CD4-positive, alpha-beta memory T cell (primary cell): Measurements from ENCODE around the gene BICDL1. TPM values are rescaled to one million over a fixed set of nuclear protein-coding genes. Genes with fewer than 3 reads are reported as not detected.
A peak's percentile ranks its signal among the peaks of the same experiment; 100 is the strongest.

Experiments used
- CTCF ChIA-PET: fragments of 350-600 bp; sonication (Branson Sonifier 250); formaldehyde crosslinking; loops from one replicate; lab custom pipeline; 2021; ENCODE audit warnings: inconsistent platforms; ENCODE audit not compliant: partially characterized antibody; lab: Charles Lee
- POLR2A ChIA-PET: fragments of 350-600 bp; sonication (Branson Sonifier 250); formaldehyde crosslinking; loops from one replicate; lab custom pipeline; 2021; ENCODE audit not compliant: partially characterized antibody; lab: Charles Lee
- DNase-seq, 5 donors: peaks; one replicate each; pipeline versions ENCODE4 v3.0.0 to v3.0.0-alpha.2; 2020 to 2022; ENCODE audit warnings: mixed read lengths in 1 of 5
- H3K27ac ChIP-seq: one replicate; pipeline ENCODE4 v1.7.0; 2013; ENCODE audit warnings: low read depth, low read length
- H3K27me3 ChIP-seq: 2 replicates; pipeline ENCODE4 v1.7.0; 2013; ENCODE audit warnings: mild to moderate bottlenecking, low read length, moderate library complexity; ENCODE audit not compliant: insufficient read depth
- H3K36me3 ChIP-seq: 2 replicates; pipeline ENCODE4 v1.7.0; 2013; ENCODE audit warnings: mild to moderate bottlenecking, low read length, moderate library complexity; ENCODE audit not compliant: insufficient read depth
- H3K4me1 ChIP-seq: 2 replicates; pipeline ENCODE4 v1.7.0; 2013; ENCODE audit warnings: mild to moderate bottlenecking, low read length, moderate library complexity; ENCODE audit not compliant: insufficient read depth
- H3K4me3 ChIP-seq, 2 donors: one replicate each; pipeline ENCODE4 v1.7.0; 2013; ENCODE audit warnings: low read length in 2 of 2, mild to moderate bottlenecking in 1 of 2
- H3K9me3 ChIP-seq, 2 donors: one replicate each; pipeline ENCODE4 v1.7.0; 2013; ENCODE audit warnings: low read length in 2 of 2, control low read depth in 1 of 2; ENCODE audit not compliant: control insufficient read depth in 1 of 2
- H3K27ac Mint-ChIP-seq, 7 donors: one replicate each; pipeline ENCODE4 v1.8.0; 2020 to 2021; ENCODE audit warnings: mixed read lengths in 7 of 7, mild to moderate bottlenecking in 6 of 7, inconsistent platforms in 3 of 7, moderate library complexity in 3 of 7
- H3K27me3 Mint-ChIP-seq, 2 donors: one replicate each; pipeline ENCODE4 v1.8.0; 2020 to 2021; ENCODE audit warnings: mixed read lengths in 2 of 2
- H3K36me3 Mint-ChIP-seq, 2 donors: one replicate each; pipeline ENCODE4 v1.8.0; 2020 to 2021; ENCODE audit warnings: mixed read lengths in 2 of 2, inconsistent platforms in 1 of 2, mild to moderate bottlenecking in 1 of 2
- H3K4me1 Mint-ChIP-seq, 4 donors: one replicate each; pipeline ENCODE4 v1.8.0; 2020 to 2021; ENCODE audit warnings: mixed read lengths in 4 of 4, mild to moderate bottlenecking in 1 of 4
- H3K4me3 Mint-ChIP-seq, 8 donors: one replicate each; pipeline ENCODE4 v1.8.0; 2020 to 2021; ENCODE audit warnings: mixed read lengths in 8 of 8, mild to moderate bottlenecking in 7 of 8, moderate library complexity in 6 of 8, inconsistent platforms in 3 of 8
- H3K9me3 Mint-ChIP-seq, 8 donors: one replicate each; pipeline ENCODE4 v1.8.0; 2020 to 2021; ENCODE audit warnings: mixed read lengths in 8 of 8, mild to moderate bottlenecking in 5 of 8, inconsistent platforms in 3 of 8, moderate library complexity in 1 of 8
- intact Hi-C: fragments of 100-400 bp; cut with micrococcal nuclease; formaldehyde crosslinking; loops from one replicate; pipeline ENCODE4 v1.15.1; 2023
- polyA plus RNA-seq, 2 donors: library from polyadenylated mRNA; unstranded; fragments of 300-500 nt; fragmentation: Illumina TruSeq; gene quantifications; one replicate each; pipeline ENCODE4 v1.2.3, GENCODE V29; 2021
- total RNA-seq, 2 experiments: library from RNA; stranded (reverse); gene quantifications; one replicate each; pipeline ENCODE4 v1.2.3, GENCODE V29; 2021

The BICDL1 gene, protein sequence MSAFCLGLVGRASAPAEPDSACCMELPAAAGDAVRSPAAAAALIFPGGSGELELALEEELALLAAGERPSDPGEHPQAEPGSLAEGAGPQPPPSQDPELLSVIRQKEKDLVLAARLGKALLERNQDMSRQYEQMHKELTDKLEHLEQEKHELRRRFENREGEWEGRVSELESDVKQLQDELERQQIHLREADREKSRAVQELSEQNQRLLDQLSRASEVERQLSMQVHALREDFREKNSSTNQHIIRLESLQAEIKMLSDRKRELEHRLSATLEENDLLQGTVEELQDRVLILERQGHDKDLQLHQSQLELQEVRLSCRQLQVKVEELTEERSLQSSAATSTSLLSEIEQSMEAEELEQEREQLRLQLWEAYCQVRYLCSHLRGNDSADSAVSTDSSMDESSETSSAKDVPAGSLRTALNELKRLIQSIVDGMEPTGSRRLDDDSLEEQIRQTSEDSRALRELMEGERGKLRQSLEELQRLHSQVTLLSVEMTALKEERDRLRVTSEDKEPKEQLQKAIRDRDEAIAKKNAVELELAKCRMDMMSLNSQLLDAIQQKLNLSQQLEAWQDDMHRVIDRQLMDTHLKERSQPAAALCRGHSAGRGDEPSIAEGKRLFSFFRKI
- 100 to 1,000 TPM; 143 to 153 TPM for total RNA-seq
- polyA plus RNA-seq = 1 to 10 TPM; 2.3 to 3.0 TPM

DNA sequence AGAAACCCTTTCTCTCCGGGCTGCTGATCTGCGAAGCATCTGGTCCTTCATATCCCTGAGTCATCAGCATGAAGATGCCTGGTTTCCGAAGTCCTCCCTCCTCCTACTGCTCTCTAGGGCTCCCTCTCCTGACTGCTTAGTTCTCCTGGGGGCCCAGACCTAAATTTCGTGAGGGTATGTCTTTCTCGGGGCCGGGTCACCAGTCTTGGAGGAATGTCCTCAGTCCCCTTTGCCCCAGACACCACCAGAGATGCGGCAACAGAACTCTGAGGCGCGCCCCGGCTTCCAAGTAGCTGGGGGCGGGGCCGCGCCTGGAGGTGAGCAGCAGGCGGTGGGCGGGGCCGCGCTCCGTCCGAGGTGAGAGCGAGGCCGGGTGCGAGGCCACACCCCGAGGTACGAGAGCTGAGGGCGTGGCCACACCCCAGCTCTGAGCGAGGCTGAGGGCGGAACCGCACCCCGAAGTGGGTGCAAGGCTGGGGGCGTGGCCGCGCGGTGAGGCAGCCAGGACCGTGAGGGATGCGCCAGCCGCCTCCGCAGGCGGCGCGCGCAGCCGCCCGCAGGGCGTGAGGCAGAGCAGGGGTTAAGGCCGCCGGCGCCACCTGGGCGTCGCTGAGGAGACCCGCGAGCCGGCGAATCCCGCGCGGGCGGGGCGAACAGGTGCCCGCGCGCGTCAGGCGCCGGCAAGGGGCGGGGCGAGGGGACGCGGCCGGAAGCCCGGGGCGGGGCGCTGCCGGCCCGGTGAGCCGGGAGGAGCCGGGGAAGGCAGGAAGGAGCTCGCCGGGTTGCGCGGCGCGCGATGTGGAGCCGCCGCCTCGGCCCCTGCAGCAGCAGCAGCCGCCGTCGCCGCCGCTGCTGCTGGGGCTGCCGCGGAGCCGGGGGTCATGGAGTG lies at the start of gene BICDL1:
BICDL1 (plus strand) TSS at position 765 of the 889 bp plus-strand sequence. CDS start 633 bp downstream, outside the sequence.
- peak; percentile 98 to 99 (median 99) for DNase-seq
- peak within 1 kb of the TSS; percentile 77 for H3K27ac ChIP-seq
- H3K4me3 Mint-ChIP-seq = peak within 1 kb of the TSS; percentile 85 to 95 (median 87)
- peaks cover 36% of the 10 kb centered on the region for H3K4me1 ChIP-seq
- intact Hi-C loops = loop anchor here (1.0 to 10.0 kb wide), 6 partner anchors 19 to 213 kb away; partner anchors contain the start of gene RPLP0
- peak within 1 kb of the TSS; percentile 95 to 99 (median 98) for H3K27ac Mint-ChIP-seq
- ChIA-PET CTCF (interaction anchor here (0.5 to 2.7 kb wide), 13 partner anchors 10 to 638 kb away, joined by 3 to 22 read pairs (median 4); partner anchors contain the start of gene RPLP0), POLR2A (interaction anchor here (0.9 to 5.5 kb wide), 31 partner anchors 9 to 320 kb away, joined by 3 to 236 read pairs (median 6); partner anchors contain the start of genes CIT, RAB35, RNU4-1 and RNU4-2)
- H3K27me3 Mint-ChIP-seq = no peaks in the 10 kb centered on the region
- H3K27me3 ChIP-seq = no peaks in the 10 kb centered on the region
- no peaks in the 10 kb centered on the region for H3K9me3 ChIP-seq
- H3K4me1 Mint-ChIP-seq = peaks cover 23 to 41% (median 31%) of the 10 kb centered on the region in 4 donors
- no peaks in the 10 kb centered on the region for H3K9me3 Mint-ChIP-seq
- peak within 1 kb of the TSS; percentile 60 to 78 for H3K4me3 ChIP-seq
- H3K36me3 Mint-ChIP-seq = peaks cover 1 to 28% of the 10 kb centered on the region in 2 donors
- peaks cover 2% of the 10 kb centered on the region for H3K36me3 ChIP-seq

DNA sequence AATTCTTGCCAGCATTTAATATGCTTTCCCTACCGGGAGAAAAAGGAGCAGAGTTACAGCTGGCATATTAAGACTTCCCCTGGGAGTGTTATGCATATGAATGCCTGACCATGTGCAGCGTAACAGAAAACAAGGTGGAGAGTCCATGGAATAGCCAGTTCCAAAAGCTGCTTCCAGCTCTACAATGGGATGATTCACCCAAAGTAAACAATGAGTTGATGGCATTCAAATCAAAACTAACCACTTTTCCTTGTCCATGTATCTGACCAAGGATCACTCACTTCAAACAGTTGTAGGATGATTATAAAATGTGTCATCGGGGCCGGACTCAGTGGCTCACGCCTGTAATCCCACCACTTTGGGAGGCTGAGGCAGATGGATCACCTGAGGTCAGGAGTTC lies 48.1 kb upstream of the BICDL1 start:
- no peak overlapping the region for H3K4me3 ChIP-seq
- POLR2A ChIA-PET = no interaction called here
- Mint-ChIP-seq H3K4me1 (peaks cover 0 to 2% (median 0%) of the 10 kb centered on the region in 4 donors), H3K27me3 (peaks cover 0 to 2% of the 10 kb centered on the region in 2 donors), H3K36me3 (no peaks in the 10 kb centered on the region), H3K4me3 (no peak overlapping the region), H3K27ac (no peak overlapping the region), H3K9me3 (no peaks in the 10 kb centered on the region)
- DNase-seq = no peak
- no peaks in the 10 kb centered on the region for H3K4me1 ChIP-seq
- no peaks in the 10 kb centered on the region for H3K9me3 ChIP-seq
- H3K36me3 ChIP-seq = no peaks in the 10 kb centered on the region
- CTCF ChIA-PET = interaction anchor here (1.2 kb wide), 1 partner anchor 11 kb away, joined by 4 read pairs; no protein-coding TSS in a partner anchor
- intact Hi-C loops = no loop called here
- H3K27ac ChIP-seq = no peak overlapping the region
- no peaks in the 10 kb centered on the region for H3K27me3 ChIP-seq

DNA sequence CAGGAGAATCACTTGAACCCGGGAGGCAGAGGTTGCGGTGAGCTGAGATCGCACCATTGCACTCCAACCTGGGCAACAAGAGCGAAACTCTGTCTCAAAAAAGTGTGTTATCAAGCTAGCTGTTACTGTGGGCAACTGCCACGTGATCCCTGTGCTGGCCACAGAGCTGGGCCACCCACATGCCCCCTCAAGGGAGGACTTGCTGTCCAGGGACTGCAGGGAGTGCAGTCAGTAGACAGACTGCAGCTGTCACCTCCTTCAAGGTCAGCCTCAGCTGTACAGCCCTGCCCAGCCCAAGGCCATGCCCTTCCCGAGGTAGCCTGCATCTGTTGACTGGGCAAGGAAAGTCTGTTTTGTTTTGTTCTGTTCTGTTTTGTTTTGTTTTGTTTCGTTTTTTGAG lies 46.6 kb upstream of the BICDL1 start:
- Mint-ChIP-seq H3K4me1 (peaks cover 0 to 2% (median 0%) of the 10 kb centered on the region in 4 donors), H3K27ac (no peak overlapping the region), H3K36me3 (no peaks in the 10 kb centered on the region), H3K9me3 (no peaks in the 10 kb centered on the region), H3K4me3 (no peak overlapping the region), H3K27me3 (peaks cover 0 to 2% of the 10 kb centered on the region in 2 donors)
- POLR2A ChIA-PET = interaction anchor here (0.6 kb wide), 1 partner anchor 10 kb away, joined by 3 read pairs; no protein-coding TSS in a partner anchor
- Histone ChIP-seq H3K9me3 (no peaks in the 10 kb centered on the region), H3K36me3 (no peaks in the 10 kb centered on the region), H3K4me1 (no peaks in the 10 kb centered on the region), H3K27me3 (no peaks in the 10 kb centered on the region), H3K27ac (no peak overlapping the region), H3K4me3 (no peak overlapping the region)
- DNase-seq = no peak
- CTCF ChIA-PET = interaction anchor here (1.3 kb wide), 1 partner anchor 16 kb away, joined by 3 read pairs; no protein-coding TSS in a partner anchor
- intact Hi-C loops = no loop called here

DNA sequence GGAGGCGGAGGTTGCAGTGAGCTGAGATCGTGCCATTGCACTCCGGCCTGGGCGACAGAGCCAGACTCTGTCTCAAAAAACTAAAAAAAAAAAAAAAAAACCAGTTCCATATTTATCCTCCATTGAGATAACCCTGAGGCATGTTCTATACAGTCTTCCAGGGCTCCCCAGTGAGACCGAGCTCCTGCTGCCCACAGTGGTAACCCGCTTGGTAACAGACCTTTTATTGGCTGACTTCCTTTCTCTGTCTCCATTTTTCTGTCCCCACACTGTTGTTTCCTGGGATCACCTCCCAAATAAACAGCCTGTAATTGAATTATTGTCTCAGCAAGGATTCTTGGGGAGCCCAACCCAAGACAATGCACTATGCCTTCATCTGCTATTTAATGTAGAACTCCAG lies 42.8 kb upstream of the BICDL1 start:
- Histone ChIP-seq H3K4me1 (no peaks in the 10 kb centered on the region), H3K9me3 (no peaks in the 10 kb centered on the region), H3K27me3 (no peaks in the 10 kb centered on the region), H3K27ac (no peak overlapping the region), H3K36me3 (no peaks in the 10 kb centered on the region), H3K4me3 (no peak overlapping the region)
- Mint-ChIP-seq H3K9me3 (no peaks in the 10 kb centered on the region), H3K36me3 (no peaks in the 10 kb centered on the region), H3K27ac (no peak overlapping the region), H3K27me3 (peaks cover 0 to 3% of the 10 kb centered on the region in 2 donors), H3K4me1 (no peaks in the 10 kb centered on the region), H3K4me3 (no peak overlapping the region)
- intact Hi-C loops = no loop called here
- POLR2A ChIA-PET = no interaction called here
- no peak for DNase-seq
- CTCF ChIA-PET = interaction anchor here (0.8 kb wide), 1 partner anchor 35 kb away, joined by 3 read pairs; no protein-coding TSS in a partner anchor

DNA sequence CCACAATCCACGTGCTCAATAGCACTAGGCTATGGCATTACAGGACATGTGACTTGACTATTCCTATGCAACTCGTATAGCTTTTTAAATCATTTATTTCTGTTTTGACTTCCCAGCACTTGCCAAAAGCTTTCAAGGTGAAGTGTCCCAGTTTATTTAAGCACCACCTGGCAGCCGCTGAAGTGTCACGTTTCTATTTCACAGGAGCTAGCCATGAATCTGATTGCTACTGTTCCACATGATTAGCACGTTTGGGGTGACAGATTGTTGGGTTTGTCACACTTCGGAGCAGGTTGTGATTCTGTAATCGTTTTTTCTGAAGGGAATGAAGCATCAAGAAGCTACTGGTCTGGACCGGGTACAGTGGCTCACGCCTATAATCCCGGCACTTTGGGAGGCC lies 39.9 kb upstream of the BICDL1 start:
- Histone ChIP-seq H3K4me3 (no peak overlapping the region), H3K4me1 (no peaks in the 10 kb centered on the region), H3K27me3 (no peaks in the 10 kb centered on the region), H3K27ac (no peak overlapping the region), H3K9me3 (no peaks in the 10 kb centered on the region), H3K36me3 (no peaks in the 10 kb centered on the region)
- H3K4me3 Mint-ChIP-seq = no peak overlapping the region
- H3K9me3 Mint-ChIP-seq = peaks cover 0 to 3% (median 0%) of the 10 kb centered on the region in 8 donors
- peaks cover 0 to 3% of the 10 kb centered on the region in 2 donors for H3K27me3 Mint-ChIP-seq
- no peaks in the 10 kb centered on the region for H3K36me3 Mint-ChIP-seq
- H3K27ac Mint-ChIP-seq = no peak overlapping the region
- ChIA-PET POLR2A (no interaction called here), CTCF (interaction anchor here (2.0 kb wide), 1 partner anchor 10 kb away, joined by 5 read pairs; no protein-coding TSS in a partner anchor)
- no peak for DNase-seq
- H3K4me1 Mint-ChIP-seq = no peaks in the 10 kb centered on the region
- intact Hi-C loops = no loop called here

DNA sequence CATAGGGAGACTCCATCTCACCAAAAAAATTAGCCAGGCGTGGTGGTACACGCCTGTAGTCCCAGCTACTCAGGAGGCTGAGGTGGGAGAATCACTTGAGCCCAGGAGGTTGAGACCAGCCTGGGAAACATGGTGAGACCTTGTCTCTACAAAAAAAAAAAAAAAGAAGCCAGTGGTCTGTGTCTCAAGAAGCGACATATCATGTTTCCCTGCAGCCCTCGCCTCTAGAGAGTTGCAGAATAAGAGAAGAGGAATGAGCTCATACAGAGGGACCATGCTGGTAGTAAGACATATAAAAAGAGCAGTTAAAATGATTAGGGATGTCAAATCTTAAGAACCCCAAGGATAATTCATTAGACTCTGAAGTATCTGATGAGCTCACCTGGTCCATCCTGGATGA lies 39.4 kb upstream of the BICDL1 start:
- Mint-ChIP-seq H3K27ac (no peak overlapping the region), H3K27me3 (peaks cover 0 to 3% of the 10 kb centered on the region in 2 donors), H3K9me3 (peaks cover 0 to 4% (median 0%) of the 10 kb centered on the region in 8 donors), H3K36me3 (no peaks in the 10 kb centered on the region), H3K4me1 (no peaks in the 10 kb centered on the region), H3K4me3 (no peak overlapping the region)
- no peaks in the 10 kb centered on the region for H3K27me3 ChIP-seq
- H3K27ac ChIP-seq = no peak overlapping the region
- H3K4me1 ChIP-seq = no peaks in the 10 kb centered on the region
- intact Hi-C loops = no loop called here
- H3K4me3 ChIP-seq = no peak overlapping the region
- H3K9me3 ChIP-seq = no peaks in the 10 kb centered on the region
- H3K36me3 ChIP-seq = no peaks in the 10 kb centered on the region
- ChIA-PET POLR2A (no interaction called here), CTCF (interaction anchor here (2.0 kb wide), 1 partner anchor 11 kb away, joined by 5 read pairs; no protein-coding TSS in a partner anchor)
- DNase-seq = no peak
